Measurements from ENCODE around the gene HSD17B2.

GRCh38 chr16:82033683-82034300 lies 1.3 kb upstream of the HSD17B2 start:
- no peak for TF ChIP-seq CTCF (conservative IDR thresholded peaks at IDR 0.05 in 1 of 2, IDR thresholded peaks at IDR 0.05 in 1 of 2; ENCODE audit: low read depth in 1 of 2, low read length in 2 of 2)
- TF ChIP-seq EZH2 (IDR thresholded peaks at IDR 0.05; ENCODE audit: low read length, missing control alignments): no peak
